Epithelial cell of proximal tubule (primary cell): ENCODE measurements around the gene ARPC1A. TPM values are rescaled to one million over a fixed set of nuclear protein-coding genes. Genes with fewer than 3 reads are reported as not detected.

ENCODE experiments used
- DNase-seq: peaks from one replicate; pipeline ENCODE4 v3.0.0-alpha.2; 2011; ENCODE audit warnings: low read depth
- H3K4me3 ChIP-seq: 2 replicates; pipeline ENCODE4 v1.5.1; 2011; ENCODE audit warnings: low read depth, mild to moderate bottlenecking, low read length
- total RNA-seq: library from RNA; depleted of rRNA; stranded (reverse); fragments of >200 nt; gene quantifications from 2 replicates; pipeline ENCODE4 v1.2.3, GENCODE V29; 2015
- TF ChIP-seq, protein P1 (sequence below): conservative IDR thresholded peaks from 2 replicates; pipeline ENCODE4 v1.5.1; 2012; ENCODE audit warnings: low read depth, mild to moderate bottlenecking, low read length

ARPC1A gene
- total RNA-seq, 1 donor from 2014 or later, result 198 TPM

DNA sequence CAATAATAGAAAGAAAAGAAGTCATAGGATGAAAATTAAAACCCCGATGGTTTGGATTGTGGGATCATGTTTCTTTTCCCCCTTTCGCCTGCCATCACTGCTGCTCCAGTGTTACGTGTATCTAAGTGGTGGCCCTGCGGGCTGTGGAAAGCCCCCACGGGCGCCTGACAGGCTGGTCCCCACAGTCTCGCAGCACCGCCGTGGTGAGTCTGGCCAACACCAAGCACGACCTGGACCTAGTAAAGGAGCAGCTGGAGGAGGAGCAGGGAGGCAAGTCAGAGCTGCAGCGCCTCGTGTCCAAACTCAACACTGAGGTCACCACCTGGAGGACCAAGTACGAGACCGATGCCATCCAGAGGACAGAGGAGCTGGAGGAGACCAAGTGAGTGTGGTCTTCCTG, 33.6 kb upstream of the ARPC1A start:
- no peak for DNase-seq
- H3K4me3 ChIP-seq, result no peak overlapping the region
- TF ChIP-seq, protein P1, sequence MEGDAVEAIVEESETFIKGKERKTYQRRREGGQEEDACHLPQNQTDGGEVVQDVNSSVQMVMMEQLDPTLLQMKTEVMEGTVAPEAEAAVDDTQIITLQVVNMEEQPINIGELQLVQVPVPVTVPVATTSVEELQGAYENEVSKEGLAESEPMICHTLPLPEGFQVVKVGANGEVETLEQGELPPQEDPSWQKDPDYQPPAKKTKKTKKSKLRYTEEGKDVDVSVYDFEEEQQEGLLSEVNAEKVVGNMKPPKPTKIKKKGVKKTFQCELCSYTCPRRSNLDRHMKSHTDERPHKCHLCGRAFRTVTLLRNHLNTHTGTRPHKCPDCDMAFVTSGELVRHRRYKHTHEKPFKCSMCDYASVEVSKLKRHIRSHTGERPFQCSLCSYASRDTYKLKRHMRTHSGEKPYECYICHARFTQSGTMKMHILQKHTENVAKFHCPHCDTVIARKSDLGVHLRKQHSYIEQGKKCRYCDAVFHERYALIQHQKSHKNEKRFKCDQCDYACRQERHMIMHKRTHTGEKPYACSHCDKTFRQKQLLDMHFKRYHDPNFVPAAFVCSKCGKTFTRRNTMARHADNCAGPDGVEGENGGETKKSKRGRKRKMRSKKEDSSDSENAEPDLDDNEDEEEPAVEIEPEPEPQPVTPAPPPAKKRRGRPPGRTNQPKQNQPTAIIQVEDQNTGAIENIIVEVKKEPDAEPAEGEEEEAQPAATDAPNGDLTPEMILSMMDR, result no peak

DNA sequence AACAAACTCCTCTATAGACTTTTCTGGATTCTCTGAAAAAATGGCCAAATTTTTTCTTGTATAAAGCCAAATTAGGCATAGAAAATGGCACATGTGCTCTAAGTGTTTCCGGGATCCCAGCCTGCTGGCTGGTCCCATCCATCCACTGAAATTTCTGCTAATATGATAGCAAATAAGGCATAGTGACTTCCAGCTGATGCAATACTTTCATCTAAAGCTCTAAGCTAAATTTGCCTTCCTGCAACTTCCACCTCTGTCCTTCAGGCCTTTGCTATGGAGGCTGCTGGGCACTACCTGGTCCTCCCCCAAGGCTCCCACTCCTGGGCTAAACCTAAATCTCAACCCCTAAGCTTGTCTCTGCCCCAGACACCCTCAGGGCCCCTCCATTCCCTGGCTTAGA, 32.5 kb upstream of the ARPC1A start:
- H3K4me3 ChIP-seq, result no peak overlapping the region
- TF ChIP-seq, protein P1, result no peak
- DNase-seq, result no peak

DNA sequence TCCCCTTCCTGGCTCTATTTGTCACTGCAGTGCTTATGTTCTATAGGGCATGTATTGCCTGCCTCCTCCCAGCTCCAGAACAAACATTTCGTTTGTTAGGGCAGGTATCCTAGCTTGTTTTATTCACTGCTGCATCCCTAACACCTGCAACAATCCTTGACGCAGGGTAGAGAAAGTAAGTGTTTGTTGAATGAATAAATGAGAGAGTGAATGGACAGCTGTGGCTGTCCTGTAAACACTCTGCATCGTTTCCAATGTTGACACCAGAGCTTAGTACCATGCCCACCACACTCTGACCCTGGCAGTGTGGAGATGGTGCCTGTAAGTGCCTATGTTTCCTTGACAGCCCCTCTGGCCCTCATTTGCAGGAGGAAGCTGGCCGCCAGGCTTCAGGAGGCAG, 32.0 kb upstream of the ARPC1A start:
- TF ChIP-seq, protein P1, result no peak
- no peak overlapping the region for H3K4me3 ChIP-seq
- DNase-seq, result no peak

DNA sequence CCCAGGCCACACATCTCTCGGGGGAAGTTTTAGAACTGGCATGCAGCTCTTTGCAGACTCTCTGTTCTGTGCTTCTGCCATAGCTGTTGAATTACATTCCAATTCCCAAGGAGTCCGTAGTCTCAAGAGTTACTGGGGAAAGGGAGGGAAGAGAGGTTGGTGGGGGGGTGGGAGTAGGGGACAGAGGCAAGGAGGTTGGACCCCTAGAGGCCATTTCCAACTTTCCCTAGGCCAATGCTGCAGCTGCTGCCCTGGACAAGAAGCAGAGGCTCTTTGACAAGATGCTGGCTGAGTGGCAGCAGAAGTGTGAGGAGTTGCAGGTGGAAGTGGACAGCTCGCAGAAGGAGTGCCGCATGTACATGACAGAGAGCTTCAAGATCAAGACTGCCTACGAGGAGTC, 29.2 kb upstream of the ARPC1A start:
- TF ChIP-seq, protein P1, result no peak
- no peak for DNase-seq
- H3K4me3 ChIP-seq, result no peak overlapping the region

DNA sequence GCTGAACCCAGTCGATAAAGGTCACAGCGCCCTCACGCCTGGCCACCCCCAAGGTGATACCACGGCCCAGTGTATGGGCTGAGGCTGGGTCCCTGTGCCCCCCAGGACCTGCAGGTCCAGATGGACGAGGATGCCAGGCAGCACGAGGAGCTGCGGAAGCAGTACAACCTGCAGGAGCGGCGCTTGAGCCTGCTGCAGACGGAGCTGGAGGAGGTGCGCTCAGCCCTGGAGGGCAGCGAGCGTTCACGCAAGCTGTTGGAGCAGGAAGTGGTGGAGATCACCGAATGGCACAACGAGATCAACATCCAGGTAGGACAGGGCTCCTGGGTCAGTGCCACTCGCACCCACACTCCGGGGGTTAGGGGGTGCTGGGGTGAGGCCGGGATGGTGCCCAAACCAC, 24.2 kb upstream of the ARPC1A start:
- no peak for DNase-seq
- no peak overlapping the region for H3K4me3 ChIP-seq
- TF ChIP-seq, protein P1, result no peak

DNA sequence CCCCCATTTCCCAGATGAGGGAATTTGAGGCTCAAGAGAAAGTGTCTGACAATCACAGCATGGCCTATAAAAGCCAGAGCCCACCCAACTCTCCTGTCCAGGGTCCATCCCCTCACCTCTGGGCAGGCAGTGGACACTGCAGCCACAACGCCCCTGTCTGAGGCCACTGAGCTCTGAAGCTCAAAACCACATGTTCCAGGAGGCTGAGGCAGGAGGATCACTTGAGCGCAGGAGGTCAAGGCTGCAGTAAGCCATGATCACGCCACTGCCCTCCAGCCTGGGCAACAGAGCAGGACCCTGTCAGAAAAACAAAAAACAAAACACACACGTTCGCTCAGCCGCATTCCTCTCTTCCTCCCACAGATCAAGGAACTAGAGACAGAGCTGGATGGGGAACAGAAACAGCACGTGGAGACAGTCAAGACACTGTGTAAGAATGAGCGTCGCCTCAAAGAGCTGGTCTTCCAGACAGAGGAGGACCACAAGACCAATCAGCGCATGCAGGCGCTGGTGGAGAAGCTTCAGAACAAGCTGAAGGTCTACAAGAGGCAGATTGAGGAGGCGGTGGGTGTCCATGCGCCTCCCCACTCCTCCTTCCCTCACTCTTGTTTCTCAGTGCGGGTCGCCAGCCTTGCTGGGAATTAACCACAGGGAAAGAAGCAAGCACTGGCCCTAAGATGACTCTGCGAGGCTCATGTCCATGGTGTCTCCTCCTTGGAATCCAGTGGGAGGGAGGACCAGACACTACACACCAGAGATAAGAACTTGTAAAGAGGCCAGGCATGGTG, 20.0 kb upstream of the ARPC1A start:
- TF ChIP-seq, protein P1, result no peak
- DNase-seq, result no peak
- H3K4me3 ChIP-seq, result no peak overlapping the region
